Measurements from ENCODE around the gene CEP131.

CEP131 gene

GRCh38 chr17:81173052-81173761 lies 49.6 kb downstream of the CEP131 start:
- peaks cover 13% of the 10 kb centered on the region for H3K9me3 ChIP-seq (ENCODE audit: control insufficient read depth, low read length)
- H3K27ac ChIP-seq (ENCODE audit: low read depth, low read length, severe bottlenecking): no peak overlapping the region
- 89 to 92% methylated on average over 8 to 9 of the region's 11 CpGs for WGBS, 2 experiments (ENCODE audit: insufficient coverage in 2 of 2)
- no peaks in the 10 kb centered on the region for H3K4me1 ChIP-seq (ENCODE audit: control insufficient read depth, insufficient read depth, low read length, poor library complexity, severe bottlenecking)
- no peak overlapping the region for H3K4me3 ChIP-seq (ENCODE audit: extremely low read depth, insufficient read depth, low read length, poor library complexity, severe bottlenecking)
- no peaks in the 10 kb centered on the region for H3K36me3 ChIP-seq (ENCODE audit: control insufficient read depth, insufficient read depth, low read length)

DNA sequence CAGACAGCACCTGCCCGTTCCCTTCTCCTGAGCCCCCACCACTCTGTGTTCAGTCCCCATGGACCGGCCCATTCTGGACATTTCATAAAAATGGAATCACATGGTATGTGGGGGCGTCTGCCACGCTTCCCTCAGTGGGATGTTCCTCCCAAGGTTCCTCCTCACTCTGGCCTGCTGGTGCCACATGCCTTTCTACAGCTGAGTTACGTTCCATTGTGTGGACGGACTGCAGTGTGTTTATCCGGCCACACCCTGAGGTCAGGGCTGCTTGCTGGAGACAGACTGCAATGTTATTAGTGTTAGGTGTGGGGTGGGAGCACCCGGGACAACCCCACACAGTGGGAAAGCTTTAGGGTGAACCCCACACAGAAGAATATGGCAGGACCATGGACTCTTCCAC lies 50.8 kb downstream of the CEP131 start:
- WGBS, 2 experiments (ENCODE audit: insufficient coverage in 2 of 2): 92 to 95% methylated on average over 4 to 6 of the region's 8 CpGs
- Histone ChIP-seq H3K27ac (ENCODE audit: low read depth, low read length, severe bottlenecking) (no peak overlapping the region), H3K4me1 (ENCODE audit: control insufficient read depth, insufficient read depth, low read length, poor library complexity, severe bottlenecking) (no peaks in the 10 kb centered on the region), H3K4me3 (ENCODE audit: extremely low read depth, insufficient read depth, low read length, poor library complexity, severe bottlenecking) (no peak overlapping the region), H3K9me3 (ENCODE audit: control insufficient read depth, low read length) (peaks cover 13% of the 10 kb centered on the region), H3K36me3 (ENCODE audit: control insufficient read depth, insufficient read depth, low read length) (no peaks in the 10 kb centered on the region)

DNA sequence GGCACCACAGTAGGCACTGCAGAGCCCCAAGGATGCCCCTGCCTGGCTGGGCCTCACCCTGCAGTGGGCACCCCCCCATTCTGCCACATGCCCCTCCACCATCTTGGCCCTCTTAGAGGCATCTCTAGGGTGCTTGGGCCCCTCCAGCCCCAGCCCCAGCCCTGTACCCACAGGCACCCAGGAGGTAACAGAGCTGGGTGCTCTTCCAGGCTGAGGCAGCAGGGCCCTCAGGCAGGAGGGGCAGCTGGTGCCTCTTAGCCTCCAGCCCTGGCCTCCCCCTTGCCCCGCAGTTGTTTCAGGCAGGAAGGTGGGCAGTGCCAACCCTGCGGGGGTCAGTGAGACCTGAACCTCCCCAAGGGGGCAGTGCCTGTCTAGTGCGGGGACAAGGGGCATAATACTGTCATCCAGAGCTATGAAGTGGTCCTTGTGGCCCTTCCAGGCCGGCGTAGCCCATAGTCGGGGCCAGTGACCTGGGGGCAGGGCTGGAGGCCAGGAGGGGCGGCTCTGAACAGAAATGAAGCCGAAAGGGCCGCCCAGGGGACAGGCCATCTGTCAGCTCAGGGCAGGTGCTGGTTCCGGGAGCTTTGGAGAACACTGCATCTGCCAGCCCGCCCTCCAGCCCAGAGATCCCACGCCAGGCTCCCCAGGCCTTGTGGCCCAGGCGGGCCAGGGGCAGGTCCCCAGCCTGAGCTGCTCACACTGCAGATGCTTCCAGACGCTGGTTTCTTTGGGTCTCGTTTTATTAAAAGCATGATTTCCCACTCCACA lies 51.9 kb downstream of the CEP131 start:
- H3K4me3 ChIP-seq (ENCODE audit: extremely low read depth, insufficient read depth, low read length, poor library complexity, severe bottlenecking): no peak overlapping the region
- H3K9me3 ChIP-seq (ENCODE audit: control insufficient read depth, low read length): peaks cover 11% of the 10 kb centered on the region
- no peak overlapping the region for H3K27ac ChIP-seq (ENCODE audit: low read depth, low read length, severe bottlenecking)
- no peaks in the 10 kb centered on the region for H3K4me1 ChIP-seq (ENCODE audit: control insufficient read depth, insufficient read depth, low read length, poor library complexity, severe bottlenecking)
- 89 to 90% methylated on average over 11 to 15 of the region's 15 CpGs for WGBS, 2 experiments (ENCODE audit: insufficient coverage in 2 of 2)
- H3K36me3 ChIP-seq (ENCODE audit: control insufficient read depth, insufficient read depth, low read length): no peaks in the 10 kb centered on the region

DNA sequence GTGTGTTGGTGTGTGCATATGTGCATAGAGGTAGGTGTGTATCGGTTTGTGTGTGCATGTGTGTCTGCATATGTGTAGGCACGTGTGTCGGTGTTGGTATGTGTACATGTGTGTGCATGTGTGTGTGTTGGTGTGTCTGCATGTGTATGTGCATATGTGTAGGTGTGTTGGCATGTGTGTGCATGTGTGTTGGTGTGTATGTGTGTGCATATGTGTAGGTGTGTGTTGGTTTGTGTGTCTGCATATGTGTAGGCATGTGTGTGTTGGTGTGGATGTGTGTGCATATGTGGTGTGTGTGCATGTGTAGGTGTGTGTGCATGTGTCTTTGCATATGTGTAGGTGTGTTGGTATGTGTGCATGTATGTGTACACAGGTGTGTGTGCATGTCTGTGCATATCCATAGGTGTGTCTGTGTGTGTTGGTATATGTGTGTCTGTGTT lies 52.9 kb downstream of the CEP131 start:
- Histone ChIP-seq H3K4me1 (ENCODE audit: control insufficient read depth, insufficient read depth, low read length, poor library complexity, severe bottlenecking) (no peaks in the 10 kb centered on the region), H3K36me3 (ENCODE audit: control insufficient read depth, insufficient read depth, low read length) (no peaks in the 10 kb centered on the region), H3K9me3 (ENCODE audit: control insufficient read depth, low read length) (peaks cover under 1% of the 10 kb centered on the region), H3K4me3 (ENCODE audit: extremely low read depth, insufficient read depth, low read length, poor library complexity, severe bottlenecking) (no peak overlapping the region), H3K27ac (ENCODE audit: low read depth, low read length, severe bottlenecking) (no peak overlapping the region)
- 87 to 100% methylated on average over 3 of the region's 3 CpGs for WGBS, 2 experiments (ENCODE audit: insufficient coverage in 2 of 2)

GRCh38 chr17:81167638-81168037 lies 55.1 kb downstream of the CEP131 start:
- no peak overlapping the region for H3K4me3 ChIP-seq (ENCODE audit: extremely low read depth, insufficient read depth, low read length, poor library complexity, severe bottlenecking)
- H3K9me3 ChIP-seq (ENCODE audit: control insufficient read depth, low read length): no peaks in the 10 kb centered on the region
- WGBS, 2 experiments (ENCODE audit: insufficient coverage in 2 of 2): 89 to 91% methylated on average over 7 of the region's 7 CpGs
- no peaks in the 10 kb centered on the region for H3K36me3 ChIP-seq (ENCODE audit: control insufficient read depth, insufficient read depth, low read length)
- no peaks in the 10 kb centered on the region for H3K4me1 ChIP-seq (ENCODE audit: control insufficient read depth, insufficient read depth, low read length, poor library complexity, severe bottlenecking)
- H3K27ac ChIP-seq (ENCODE audit: low read depth, low read length, severe bottlenecking): no peak overlapping the region

GRCh38 chr17:81167194-81167524 lies 55.6 kb downstream of the CEP131 start:
- WGBS, 2 experiments (ENCODE audit: insufficient coverage in 2 of 2): 94 to 100% methylated on average over 1 to 4 of the region's 4 CpGs
- H3K4me3 ChIP-seq (ENCODE audit: extremely low read depth, insufficient read depth, low read length, poor library complexity, severe bottlenecking): no peak overlapping the region
- no peaks in the 10 kb centered on the region for H3K9me3 ChIP-seq (ENCODE audit: control insufficient read depth, low read length)
- no peaks in the 10 kb centered on the region for H3K36me3 ChIP-seq (ENCODE audit: control insufficient read depth, insufficient read depth, low read length)
- H3K27ac ChIP-seq (ENCODE audit: low read depth, low read length, severe bottlenecking): no peak overlapping the region
- no peaks in the 10 kb centered on the region for H3K4me1 ChIP-seq (ENCODE audit: control insufficient read depth, insufficient read depth, low read length, poor library complexity, severe bottlenecking)

- H3K4me1 ChIP-seq (ENCODE audit: control insufficient read depth, insufficient read depth, low read length, poor library complexity, severe bottlenecking): no peaks in the 10 kb centered on the region
- peak within 1 kb of the TSS; percentile 16 for H3K4me3 ChIP-seq (ENCODE audit: extremely low read depth, insufficient read depth, low read length, poor library complexity, severe bottlenecking)
- H3K36me3 ChIP-seq (ENCODE audit: control insufficient read depth, insufficient read depth, low read length): no peaks in the 10 kb centered on the region
- 1 to 2% methylated on average over 9 to 24 of the region's 62 CpGs for WGBS, 2 experiments (ENCODE audit: insufficient coverage in 2 of 2)
- H3K9me3 ChIP-seq (ENCODE audit: control insufficient read depth, low read length): no peaks in the 10 kb centered on the region
- no peak within 1 kb of the TSS for H3K27ac ChIP-seq (ENCODE audit: low read depth, low read length, severe bottlenecking)
Measured at GRCh38 chr17:81166033-81166492, 56.7 kb downstream of the CEP131 start, which contains the start of gene AATK. Gene AATK (minus strand): TSS chr17:81166221. CDS start chr17:81165992, 229 bp downstream.

- no peaks in the 10 kb centered on the region for H3K4me1 ChIP-seq (ENCODE audit: control insufficient read depth, insufficient read depth, low read length, poor library complexity, severe bottlenecking)
- H3K4me3 ChIP-seq (ENCODE audit: extremely low read depth, insufficient read depth, low read length, poor library complexity, severe bottlenecking): peak within 1 kb of the TSS; percentile 16
- 28 to 29% methylated on average over 40 to 42 of the region's 46 CpGs for WGBS, 2 experiments (ENCODE audit: insufficient coverage in 2 of 2)
- H3K27ac ChIP-seq (ENCODE audit: low read depth, low read length, severe bottlenecking): no peak within 1 kb of the TSS
- H3K36me3 ChIP-seq (ENCODE audit: control insufficient read depth, insufficient read depth, low read length): no peaks in the 10 kb centered on the region
- H3K9me3 ChIP-seq (ENCODE audit: control insufficient read depth, low read length): no peaks in the 10 kb centered on the region
Measured at GRCh38 chr17:81165246-81166032, 57.3 kb downstream of the CEP131 start, which contains the start of gene PVALEF. Gene PVALEF (plus strand): TSS chr17:81165507. CDS start chr17:81181227, 15,720 bp downstream.

GRCh38 chr17:81164371-81165245 lies 58.2 kb downstream of the CEP131 start:
- no peak overlapping the region for H3K27ac ChIP-seq (ENCODE audit: low read depth, low read length, severe bottlenecking)

More at GRCh38 chr17:81164371-81165245, 58.2 kb downstream of the CEP131 start:
- Histone ChIP-seq H3K4me1 (ENCODE audit: control insufficient read depth, insufficient read depth, low read length, poor library complexity, severe bottlenecking) (no peaks in the 10 kb centered on the region), H3K4me3 (ENCODE audit: extremely low read depth, insufficient read depth, low read length, poor library complexity, severe bottlenecking) (no peak overlapping the region), H3K36me3 (ENCODE audit: control insufficient read depth, insufficient read depth, low read length) (no peaks in the 10 kb centered on the region), H3K9me3 (ENCODE audit: control insufficient read depth, low read length) (no peaks in the 10 kb centered on the region)
- WGBS, 2 experiments (ENCODE audit: insufficient coverage in 2 of 2): 81 to 86% methylated on average over 18 of the region's 19 CpGs
